ENCODE results near the gene WDR93. TPM values are rescaled to one million over a fixed set of nuclear protein-coding genes. Genes with fewer than 3 reads are reported as not detected.

The WDR93 gene
- total RNA-seq, 1 experiment from 2014 or later, result not detected

- no peaks in the 10 kb centered on the region for H3K27me3 Mint-ChIP-seq (ENCODE audit: low read depth)
- H3K36me3 Mint-ChIP-seq, result peaks cover 19% of the 10 kb centered on the region
- H3K27ac Mint-ChIP-seq, result no peak overlapping the region
- DNase-seq (ENCODE audit: low spot score) (no peak), ATAC-seq (no peak)
- POLR2A ChIA-PET, result interaction anchor here (0.8 kb wide), 1 partner anchor 72 kb away, joined by 3 read pairs; the partner anchor contains the start of gene TICRR
- 0 out of 2 replicates have a peak, but pooled peaks cover 3% of the 10 kb centered on the region for H3K4me1 Mint-ChIP-seq
- H3K9me3 Mint-ChIP-seq, result no peaks in the 10 kb centered on the region
- TF ChIP-seq, protein P1, sequence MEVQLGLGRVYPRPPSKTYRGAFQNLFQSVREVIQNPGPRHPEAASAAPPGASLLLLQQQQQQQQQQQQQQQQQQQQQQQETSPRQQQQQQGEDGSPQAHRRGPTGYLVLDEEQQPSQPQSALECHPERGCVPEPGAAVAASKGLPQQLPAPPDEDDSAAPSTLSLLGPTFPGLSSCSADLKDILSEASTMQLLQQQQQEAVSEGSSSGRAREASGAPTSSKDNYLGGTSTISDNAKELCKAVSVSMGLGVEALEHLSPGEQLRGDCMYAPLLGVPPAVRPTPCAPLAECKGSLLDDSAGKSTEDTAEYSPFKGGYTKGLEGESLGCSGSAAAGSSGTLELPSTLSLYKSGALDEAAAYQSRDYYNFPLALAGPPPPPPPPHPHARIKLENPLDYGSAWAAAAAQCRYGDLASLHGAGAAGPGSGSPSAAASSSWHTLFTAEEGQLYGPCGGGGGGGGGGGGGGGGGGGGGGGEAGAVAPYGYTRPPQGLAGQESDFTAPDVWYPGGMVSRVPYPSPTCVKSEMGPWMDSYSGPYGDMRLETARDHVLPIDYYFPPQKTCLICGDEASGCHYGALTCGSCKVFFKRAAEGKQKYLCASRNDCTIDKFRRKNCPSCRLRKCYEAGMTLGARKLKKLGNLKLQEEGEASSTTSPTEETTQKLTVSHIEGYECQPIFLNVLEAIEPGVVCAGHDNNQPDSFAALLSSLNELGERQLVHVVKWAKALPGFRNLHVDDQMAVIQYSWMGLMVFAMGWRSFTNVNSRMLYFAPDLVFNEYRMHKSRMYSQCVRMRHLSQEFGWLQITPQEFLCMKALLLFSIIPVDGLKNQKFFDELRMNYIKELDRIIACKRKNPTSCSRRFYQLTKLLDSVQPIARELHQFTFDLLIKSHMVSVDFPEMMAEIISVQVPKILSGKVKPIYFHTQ (CRISPR knock-in tag; IDR thresholded peaks at IDR 0.05), result no peak
- no peak for TF ChIP-seq USF1 (CRISPR knock-in tag; IDR thresholded peaks at IDR 0.05)
- no peak for TF ChIP-seq NFATC4 (CRISPR knock-in tag; IDR thresholded peaks at IDR 0.05)
- TF ChIP-seq ZNF396 (CRISPR knock-in tag; IDR thresholded peaks at IDR 0.05; ENCODE audit: borderline replicate concordance), result no peak
- no peak for TF ChIP-seq ZNF671 (CRISPR knock-in tag; IDR thresholded peaks at IDR 0.05)
- TF ChIP-seq IRF1 (CRISPR knock-in tag; IDR thresholded peaks at IDR 0.05), result no peak
- no peak for TF ChIP-seq IRF2 (CRISPR knock-in tag; IDR thresholded peaks at IDR 0.05; ENCODE audit: borderline replicate concordance, low read depth)
- TF ChIP-seq NR1H2 (CRISPR knock-in tag; IDR thresholded peaks at IDR 0.05), result no peak
- TF ChIP-seq JAZF1 (CRISPR knock-in tag; IDR thresholded peaks at IDR 0.05), result no peak
- no peak for TF ChIP-seq SP1 (CRISPR knock-in tag; conservative IDR thresholded peaks at IDR 0.05)
- TF ChIP-seq ZNF317 (CRISPR knock-in tag; IDR thresholded peaks at IDR 0.05; ENCODE audit: borderline replicate concordance, low read depth), result no peak
- TF ChIP-seq KAT7 (CRISPR knock-in tag; IDR thresholded peaks at IDR 0.05; ENCODE audit: borderline replicate concordance), result no peak
- TF ChIP-seq NR3C1 (CRISPR knock-in tag; conservative IDR thresholded peaks at IDR 0.05; ENCODE audit: low read depth), result no peak
- TF ChIP-seq, protein P2, sequence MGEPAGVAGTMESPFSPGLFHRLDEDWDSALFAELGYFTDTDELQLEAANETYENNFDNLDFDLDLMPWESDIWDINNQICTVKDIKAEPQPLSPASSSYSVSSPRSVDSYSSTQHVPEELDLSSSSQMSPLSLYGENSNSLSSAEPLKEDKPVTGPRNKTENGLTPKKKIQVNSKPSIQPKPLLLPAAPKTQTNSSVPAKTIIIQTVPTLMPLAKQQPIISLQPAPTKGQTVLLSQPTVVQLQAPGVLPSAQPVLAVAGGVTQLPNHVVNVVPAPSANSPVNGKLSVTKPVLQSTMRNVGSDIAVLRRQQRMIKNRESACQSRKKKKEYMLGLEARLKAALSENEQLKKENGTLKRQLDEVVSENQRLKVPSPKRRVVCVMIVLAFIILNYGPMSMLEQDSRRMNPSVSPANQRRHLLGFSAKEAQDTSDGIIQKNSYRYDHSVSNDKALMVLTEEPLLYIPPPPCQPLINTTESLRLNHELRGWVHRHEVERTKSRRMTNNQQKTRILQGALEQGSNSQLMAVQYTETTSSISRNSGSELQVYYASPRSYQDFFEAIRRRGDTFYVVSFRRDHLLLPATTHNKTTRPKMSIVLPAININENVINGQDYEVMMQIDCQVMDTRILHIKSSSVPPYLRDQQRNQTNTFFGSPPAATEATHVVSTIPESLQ (CRISPR knock-in tag; IDR thresholded peaks at IDR 0.05), result no peak
- TF ChIP-seq, protein P3, sequence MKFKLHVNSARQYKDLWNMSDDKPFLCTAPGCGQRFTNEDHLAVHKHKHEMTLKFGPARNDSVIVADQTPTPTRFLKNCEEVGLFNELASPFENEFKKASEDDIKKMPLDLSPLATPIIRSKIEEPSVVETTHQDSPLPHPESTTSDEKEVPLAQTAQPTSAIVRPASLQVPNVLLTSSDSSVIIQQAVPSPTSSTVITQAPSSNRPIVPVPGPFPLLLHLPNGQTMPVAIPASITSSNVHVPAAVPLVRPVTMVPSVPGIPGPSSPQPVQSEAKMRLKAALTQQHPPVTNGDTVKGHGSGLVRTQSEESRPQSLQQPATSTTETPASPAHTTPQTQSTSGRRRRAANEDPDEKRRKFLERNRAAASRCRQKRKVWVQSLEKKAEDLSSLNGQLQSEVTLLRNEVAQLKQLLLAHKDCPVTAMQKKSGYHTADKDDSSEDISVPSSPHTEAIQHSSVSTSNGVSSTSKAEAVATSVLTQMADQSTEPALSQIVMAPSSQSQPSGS (CRISPR knock-in tag; IDR thresholded peaks at IDR 0.05; ENCODE audit: borderline replicate concordance, low read depth), result no peak
- TF ChIP-seq, protein P4, sequence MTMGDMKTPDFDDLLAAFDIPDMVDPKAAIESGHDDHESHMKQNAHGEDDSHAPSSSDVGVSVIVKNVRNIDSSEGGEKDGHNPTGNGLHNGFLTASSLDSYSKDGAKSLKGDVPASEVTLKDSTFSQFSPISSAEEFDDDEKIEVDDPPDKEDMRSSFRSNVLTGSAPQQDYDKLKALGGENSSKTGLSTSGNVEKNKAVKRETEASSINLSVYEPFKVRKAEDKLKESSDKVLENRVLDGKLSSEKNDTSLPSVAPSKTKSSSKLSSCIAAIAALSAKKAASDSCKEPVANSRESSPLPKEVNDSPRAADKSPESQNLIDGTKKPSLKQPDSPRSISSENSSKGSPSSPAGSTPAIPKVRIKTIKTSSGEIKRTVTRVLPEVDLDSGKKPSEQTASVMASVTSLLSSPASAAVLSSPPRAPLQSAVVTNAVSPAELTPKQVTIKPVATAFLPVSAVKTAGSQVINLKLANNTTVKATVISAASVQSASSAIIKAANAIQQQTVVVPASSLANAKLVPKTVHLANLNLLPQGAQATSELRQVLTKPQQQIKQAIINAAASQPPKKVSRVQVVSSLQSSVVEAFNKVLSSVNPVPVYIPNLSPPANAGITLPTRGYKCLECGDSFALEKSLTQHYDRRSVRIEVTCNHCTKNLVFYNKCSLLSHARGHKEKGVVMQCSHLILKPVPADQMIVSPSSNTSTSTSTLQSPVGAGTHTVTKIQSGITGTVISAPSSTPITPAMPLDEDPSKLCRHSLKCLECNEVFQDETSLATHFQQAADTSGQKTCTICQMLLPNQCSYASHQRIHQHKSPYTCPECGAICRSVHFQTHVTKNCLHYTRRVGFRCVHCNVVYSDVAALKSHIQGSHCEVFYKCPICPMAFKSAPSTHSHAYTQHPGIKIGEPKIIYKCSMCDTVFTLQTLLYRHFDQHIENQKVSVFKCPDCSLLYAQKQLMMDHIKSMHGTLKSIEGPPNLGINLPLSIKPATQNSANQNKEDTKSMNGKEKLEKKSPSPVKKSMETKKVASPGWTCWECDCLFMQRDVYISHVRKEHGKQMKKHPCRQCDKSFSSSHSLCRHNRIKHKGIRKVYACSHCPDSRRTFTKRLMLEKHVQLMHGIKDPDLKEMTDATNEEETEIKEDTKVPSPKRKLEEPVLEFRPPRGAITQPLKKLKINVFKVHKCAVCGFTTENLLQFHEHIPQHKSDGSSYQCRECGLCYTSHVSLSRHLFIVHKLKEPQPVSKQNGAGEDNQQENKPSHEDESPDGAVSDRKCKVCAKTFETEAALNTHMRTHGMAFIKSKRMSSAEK (CRISPR knock-in tag; IDR thresholded peaks at IDR 0.05; ENCODE audit: borderline replicate concordance), result no peak
- TF ChIP-seq ESRRA (CRISPR knock-in tag; IDR thresholded peaks at IDR 0.05; ENCODE audit: borderline replicate concordance), result no peak
- no peak for TF ChIP-seq GRHL2 (CRISPR knock-in tag; IDR thresholded peaks at IDR 0.05; ENCODE audit: insufficient replicate concordance, severe bottlenecking)
- TF ChIP-seq NFE2L1 (CRISPR knock-in tag; IDR thresholded peaks at IDR 0.05), result no peak
- H3K4me3 Mint-ChIP-seq, result no peak overlapping the region
- CTCF ChIA-PET, result interaction anchor here (0.7 to 2.5 kb wide), 19 partner anchors 9 to 312 kb away, joined by 3 to 17 read pairs (median 4); partner anchors contain the start of genes POLG and TICRR
Measured at GRCh38 chr15:89646416-89647141, 44.0 kb upstream of the WDR93 start.

All from WTC11 (cell line).